ENCODE data around the gene GFOD2. TPM values are rescaled to one million over a fixed set of nuclear protein-coding genes. Genes with fewer than 3 reads are reported as not detected.
"Not testable (repeated sequence)": the region's sequence is repeated elsewhere in the genome, so short reads cannot be mapped to it uniquely, and the experiment has no call there.

Gene GFOD2
- total RNA-seq, 1 experiment from 2014 or later, result 23.9 TPM

DNA sequence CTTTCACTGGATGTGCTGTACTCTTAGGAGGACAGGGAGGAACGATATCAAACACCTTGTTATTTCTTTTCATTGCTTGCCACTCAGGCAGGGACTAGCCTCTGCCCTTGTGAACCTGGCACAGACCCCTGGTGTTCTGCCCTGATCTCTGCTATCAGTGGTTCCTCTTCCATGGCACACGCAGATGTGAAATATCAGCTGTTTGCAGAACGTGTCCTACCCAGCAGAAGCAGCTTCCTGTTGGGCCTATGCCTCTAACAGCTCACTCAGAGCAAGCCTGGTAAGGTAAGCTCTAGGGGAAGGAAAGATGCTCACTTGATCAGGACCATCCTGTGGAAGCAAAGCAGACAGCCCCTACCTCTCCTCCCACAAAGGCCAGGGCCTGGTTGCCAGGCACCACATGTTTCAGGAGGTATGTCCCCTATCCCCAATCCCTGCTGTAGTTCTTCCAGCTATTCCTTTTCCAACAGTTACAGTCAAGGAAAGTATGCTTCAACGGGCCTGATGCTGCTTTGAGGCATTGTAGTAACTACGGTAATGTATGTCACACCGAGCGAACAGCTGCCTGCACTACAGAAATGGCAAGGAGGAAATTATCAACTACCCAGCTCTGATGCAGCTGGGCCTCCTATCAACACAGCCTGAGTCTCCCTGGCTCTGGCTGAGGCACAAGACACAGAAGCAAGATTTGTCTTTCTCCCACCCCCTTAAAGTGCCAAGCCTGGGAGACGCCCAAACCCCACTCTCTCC is 41.3 kb upstream of the GFOD2 start:
- no peak overlapping the region for H3K27ac Mint-ChIP-seq (ENCODE audit: unreplicated experiment)
- TF ChIP-seq, protein P1, sequence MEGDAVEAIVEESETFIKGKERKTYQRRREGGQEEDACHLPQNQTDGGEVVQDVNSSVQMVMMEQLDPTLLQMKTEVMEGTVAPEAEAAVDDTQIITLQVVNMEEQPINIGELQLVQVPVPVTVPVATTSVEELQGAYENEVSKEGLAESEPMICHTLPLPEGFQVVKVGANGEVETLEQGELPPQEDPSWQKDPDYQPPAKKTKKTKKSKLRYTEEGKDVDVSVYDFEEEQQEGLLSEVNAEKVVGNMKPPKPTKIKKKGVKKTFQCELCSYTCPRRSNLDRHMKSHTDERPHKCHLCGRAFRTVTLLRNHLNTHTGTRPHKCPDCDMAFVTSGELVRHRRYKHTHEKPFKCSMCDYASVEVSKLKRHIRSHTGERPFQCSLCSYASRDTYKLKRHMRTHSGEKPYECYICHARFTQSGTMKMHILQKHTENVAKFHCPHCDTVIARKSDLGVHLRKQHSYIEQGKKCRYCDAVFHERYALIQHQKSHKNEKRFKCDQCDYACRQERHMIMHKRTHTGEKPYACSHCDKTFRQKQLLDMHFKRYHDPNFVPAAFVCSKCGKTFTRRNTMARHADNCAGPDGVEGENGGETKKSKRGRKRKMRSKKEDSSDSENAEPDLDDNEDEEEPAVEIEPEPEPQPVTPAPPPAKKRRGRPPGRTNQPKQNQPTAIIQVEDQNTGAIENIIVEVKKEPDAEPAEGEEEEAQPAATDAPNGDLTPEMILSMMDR (IDR thresholded peaks at IDR 0.05; ENCODE audit: unreplicated experiment), result no peak
- H3K27me3 Mint-ChIP-seq (ENCODE audit: unreplicated experiment), result no peaks in the 10 kb centered on the region
- no peaks in the 10 kb centered on the region for H3K4me1 Mint-ChIP-seq (ENCODE audit: low read depth, unreplicated experiment)
- H3K9me3 Mint-ChIP-seq (ENCODE audit: low read depth, unreplicated experiment), result no peaks in the 10 kb centered on the region
- CTCF ChIA-PET, result interaction anchor here (0.6 to 0.7 kb wide), 2 partner anchors 198 to 324 kb away, joined by 3 to 4 read pairs; no protein-coding TSS in a partner anchor
- no TSS peak for BruUV-seq (replicated peaks)
- DNase-seq, result no peak
- H3K4me3 Mint-ChIP-seq (ENCODE audit: low read depth, unreplicated experiment), result no peak overlapping the region
- intact Hi-C loops (cut with micrococcal nuclease; ENCODE audit: unreplicated experiment), result no loop called here
- H3K36me3 Mint-ChIP-seq (ENCODE audit: insufficient read depth, unreplicated experiment), result no peaks in the 10 kb centered on the region

DNA sequence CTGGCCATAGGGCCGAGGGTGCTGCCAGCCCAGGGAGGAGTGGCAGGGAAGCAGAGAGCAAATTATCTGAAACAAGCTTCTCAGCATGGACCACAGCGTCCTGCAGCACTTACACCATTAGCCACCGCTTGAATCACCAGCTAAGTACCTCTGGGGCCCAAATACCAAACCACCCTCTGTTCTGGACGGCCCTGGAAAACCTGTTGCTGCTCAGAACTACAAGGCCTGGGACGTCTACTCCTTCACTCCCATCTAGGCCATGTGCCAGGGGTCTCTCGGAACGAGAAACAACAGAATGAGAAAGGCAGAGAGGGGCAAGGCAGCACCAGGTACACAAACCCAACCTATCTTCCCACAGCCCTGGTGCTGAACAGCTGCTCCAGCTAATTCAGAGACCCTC is 39.9 kb upstream of the GFOD2 start:
- Mint-ChIP-seq H3K4me3 (ENCODE audit: low read depth, unreplicated experiment) (no peak overlapping the region), H3K4me1 (ENCODE audit: low read depth, unreplicated experiment) (no peaks in the 10 kb centered on the region), H3K27ac (ENCODE audit: unreplicated experiment) (no peak overlapping the region), H3K36me3 (ENCODE audit: insufficient read depth, unreplicated experiment) (peaks cover under 1% of the 10 kb centered on the region), H3K27me3 (ENCODE audit: unreplicated experiment) (no peaks in the 10 kb centered on the region), H3K9me3 (ENCODE audit: low read depth, unreplicated experiment) (no peaks in the 10 kb centered on the region)
- CTCF ChIA-PET, result no interaction called here
- BruUV-seq (replicated peaks), result no TSS peak
- no peak for DNase-seq
- TF ChIP-seq, protein P1 (IDR thresholded peaks at IDR 0.05; ENCODE audit: unreplicated experiment), result no peak
- intact Hi-C loops (cut with micrococcal nuclease; ENCODE audit: unreplicated experiment), result no loop called here

DNA sequence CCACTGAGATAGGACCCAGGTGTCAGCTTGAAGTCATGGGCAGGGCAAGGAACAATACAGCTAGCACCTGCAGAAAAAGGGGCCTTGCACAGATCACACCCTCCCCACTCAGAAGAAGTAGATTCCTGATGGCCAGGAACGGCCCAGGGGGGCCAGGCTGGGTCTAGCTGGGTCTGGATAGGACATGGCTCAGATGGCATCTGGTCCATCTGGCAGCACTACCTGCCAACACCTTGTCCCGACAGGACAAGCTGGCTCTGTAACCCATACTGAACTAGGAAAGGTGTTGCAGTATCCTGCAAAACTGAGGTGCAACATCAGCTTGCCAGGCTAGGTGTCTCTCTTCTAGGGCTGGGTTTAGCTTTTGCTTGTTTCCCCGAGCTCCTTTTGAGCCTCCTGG is 38.9 kb upstream of the GFOD2 start:
- no TSS peak for BruUV-seq (replicated peaks)
- Mint-ChIP-seq H3K9me3 (ENCODE audit: low read depth, unreplicated experiment) (no peaks in the 10 kb centered on the region), H3K4me1 (ENCODE audit: low read depth, unreplicated experiment) (no peaks in the 10 kb centered on the region), H3K27ac (ENCODE audit: unreplicated experiment) (no peak overlapping the region), H3K36me3 (ENCODE audit: insufficient read depth, unreplicated experiment) (peaks cover 8% of the 10 kb centered on the region), H3K4me3 (ENCODE audit: low read depth, unreplicated experiment) (no peak overlapping the region), H3K27me3 (ENCODE audit: unreplicated experiment) (no peaks in the 10 kb centered on the region)
- CTCF ChIA-PET, result no interaction called here
- TF ChIP-seq, protein P1 (IDR thresholded peaks at IDR 0.05; ENCODE audit: unreplicated experiment), result no peak
- no peak for DNase-seq
- intact Hi-C loops (cut with micrococcal nuclease; ENCODE audit: unreplicated experiment), result no loop called here

DNA sequence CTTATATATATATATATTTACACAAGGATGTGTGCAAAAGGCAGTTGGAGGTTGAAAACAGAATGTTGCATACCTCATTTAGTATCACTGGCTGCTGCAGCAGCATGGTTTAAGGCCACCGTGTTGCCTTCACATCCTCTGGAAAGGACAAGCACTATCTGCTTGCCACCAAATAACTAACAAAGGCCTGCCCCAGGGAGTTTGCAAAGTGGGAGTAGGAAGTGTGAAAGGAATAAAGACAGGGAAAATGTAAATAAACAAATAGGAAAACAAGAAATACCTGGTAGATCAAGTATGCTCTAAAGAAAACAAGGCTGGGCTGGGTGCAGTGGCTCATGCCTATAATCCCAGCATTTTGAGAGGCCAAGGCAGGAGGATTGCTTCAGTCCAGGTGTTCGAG is 33.5 kb upstream of the GFOD2 start:
- intact Hi-C loops (cut with micrococcal nuclease; ENCODE audit: unreplicated experiment), result no loop called here
- H3K27me3 Mint-ChIP-seq (ENCODE audit: unreplicated experiment), result no peaks in the 10 kb centered on the region
- no peak overlapping the region for H3K27ac Mint-ChIP-seq (ENCODE audit: unreplicated experiment)
- H3K4me1 Mint-ChIP-seq (ENCODE audit: low read depth, unreplicated experiment), result no peaks in the 10 kb centered on the region
- peaks cover 16% of the 10 kb centered on the region for H3K36me3 Mint-ChIP-seq (ENCODE audit: insufficient read depth, unreplicated experiment)
- CTCF ChIA-PET, result interaction anchor here (1.5 kb wide), 1 partner anchor 10 kb away, joined by 3 read pairs; no protein-coding TSS in a partner anchor
- no peak overlapping the region for H3K4me3 Mint-ChIP-seq (ENCODE audit: low read depth, unreplicated experiment)
- no peaks in the 10 kb centered on the region for H3K9me3 Mint-ChIP-seq (ENCODE audit: low read depth, unreplicated experiment)
- DNase-seq, result no peak
- no TSS peak for BruUV-seq (replicated peaks)
- TF ChIP-seq, protein P1 (IDR thresholded peaks at IDR 0.05; ENCODE audit: unreplicated experiment), result no peak

DNA sequence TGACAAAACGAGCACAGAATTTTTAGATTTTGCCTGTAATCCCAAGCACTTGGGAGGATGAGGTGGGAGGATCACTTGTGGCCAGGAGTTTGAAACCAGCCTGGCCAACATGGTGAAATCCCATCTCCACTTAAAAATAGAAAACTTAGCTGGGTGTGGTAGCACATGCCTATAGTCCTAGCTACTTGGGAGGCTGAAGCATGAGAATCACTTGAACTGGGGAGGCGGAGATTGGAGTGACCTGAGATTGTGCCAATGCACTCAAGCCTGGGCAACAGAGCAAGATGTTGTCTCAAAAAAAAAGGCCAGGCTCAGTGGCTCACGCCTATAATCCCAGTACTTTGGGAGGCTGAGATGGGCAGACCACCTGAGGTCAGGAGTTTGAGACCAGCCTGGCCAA is 32.2 kb upstream of the GFOD2 start:
- H3K4me3 Mint-ChIP-seq (ENCODE audit: low read depth, unreplicated experiment); BruUV-seq (replicated peaks); H3K4me1 Mint-ChIP-seq (ENCODE audit: low read depth, unreplicated experiment); H3K9me3 Mint-ChIP-seq (ENCODE audit: low read depth, unreplicated experiment); DNase-seq; H3K27me3 Mint-ChIP-seq (ENCODE audit: unreplicated experiment); H3K27ac Mint-ChIP-seq (ENCODE audit: unreplicated experiment); intact Hi-C loops (cut with micrococcal nuclease; ENCODE audit: unreplicated experiment): not testable (repeated sequence)
- CTCF ChIA-PET, result interaction anchor here (0.6 to 1.5 kb wide), 2 partner anchors 9 to 584 kb away, joined by 3 read pairs; no protein-coding TSS in a partner anchor
- peaks cover 16% of the 10 kb centered on the region for H3K36me3 Mint-ChIP-seq (ENCODE audit: insufficient read depth, unreplicated experiment)
